Neutrophil (primary cell): ENCODE measurements around the gene SPRYD7.
A peak's percentile ranks its signal among the peaks of the same experiment; 100 is the strongest.

Source experiments
- H3K27ac ChIP-seq: fragments of 200-600 bp; sonication (generic); 2 replicates; pipeline ENCODE4 v1.5.1; 2016; ENCODE audit warnings: mild to moderate bottlenecking, moderate library complexity
- H3K27me3 ChIP-seq: fragments of 200-600 bp; sonication (generic); 2 replicates; pipeline ENCODE4 v1.6.0; 2016; ENCODE audit warnings: mild to moderate bottlenecking
- H3K36me3 ChIP-seq: fragments of 200-600 bp; sonication (generic); 2 replicates; pipeline ENCODE4 v1.5.1; 2017
- H3K4me1 ChIP-seq, 2 experiments: fragments of 200-600 bp in 1 of 2; sonication (generic) in 1 of 2; 1 replicate in 1 of 2; 2 replicates in 1 of 2; pipeline versions ENCODE4 v1.5.1 to v1.6.1; 2013 to 2016; ENCODE audit warnings: low read depth in 1 of 2, low read length in 1 of 2, mild to moderate bottlenecking in 1 of 2, moderate library complexity in 1 of 2; ENCODE audit not compliant: control insufficient read depth in 1 of 2, insufficient read depth in 1 of 2
- H3K4me3 ChIP-seq, 2 experiments: fragments of 200-600 bp in 1 of 2; sonication (generic) in 1 of 2; 1 replicate in 1 of 2; 2 replicates in 1 of 2; pipeline ENCODE4 v1.5.1; 2013 to 2016; ENCODE audit warnings: low read depth in 1 of 2, low read length in 1 of 2, mild to moderate bottlenecking in 1 of 2, moderate library complexity in 1 of 2
- H3K9me3 ChIP-seq: fragments of 200-600 bp; sonication (generic); 2 replicates; pipeline ENCODE4 v1.5.1; 2016
- CTCF ChIP-seq: fragments of 200-600 bp; sonication (generic); IDR thresholded peaks from 2 replicates; pipeline ENCODE4 v1.5.1; 2016; ENCODE audit warnings: antibody characterized with exemption

Gene SPRYD7

DNA sequence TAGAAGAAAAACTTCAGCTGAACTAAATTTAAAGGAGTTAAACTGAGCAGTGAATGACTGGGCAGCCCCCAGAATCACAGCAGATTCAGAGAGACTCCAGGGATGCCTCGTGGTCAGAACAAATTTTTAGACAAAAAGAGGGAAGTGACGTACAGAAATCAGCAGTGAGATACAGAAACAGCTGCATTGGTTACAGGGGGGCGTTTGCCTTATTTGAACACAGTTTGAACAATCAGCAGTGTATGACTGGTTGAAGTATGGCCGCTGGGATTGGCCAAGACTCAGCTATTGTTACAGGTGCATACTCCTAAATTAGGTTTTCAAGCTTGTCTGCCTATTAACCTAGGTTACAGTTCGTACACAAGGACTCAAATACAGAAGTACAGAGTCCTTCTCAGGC lies 2.2 kb upstream of the SPRYD7 start:
- H3K27ac ChIP-seq = no peak overlapping the region
- peaks cover 14% of the 10 kb centered on the region for H3K27me3 ChIP-seq
- peaks cover 14 to 20% of the 10 kb centered on the region in 2 experiments for H3K4me1 ChIP-seq
- no peak overlapping the region for H3K4me3 ChIP-seq
- no peaks in the 10 kb centered on the region for H3K36me3 ChIP-seq
- no peak for TF ChIP-seq CTCF
- H3K9me3 ChIP-seq = no peaks in the 10 kb centered on the region

DNA sequence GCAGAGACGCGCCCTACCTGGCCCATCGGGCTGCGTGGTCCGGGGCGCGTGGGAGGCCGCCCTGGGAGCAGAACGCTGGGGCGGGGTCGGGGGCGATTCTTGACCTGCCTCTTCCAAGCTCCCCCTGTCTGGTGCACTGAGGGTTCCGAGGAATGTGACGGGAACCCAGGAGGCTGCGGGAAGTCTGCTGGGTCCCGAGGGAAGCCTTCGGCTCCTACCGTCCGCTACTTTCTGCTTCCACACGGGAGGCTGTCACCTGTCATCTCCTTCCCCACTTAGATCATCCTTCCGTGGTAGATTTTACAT lies 781 bp upstream of the SPRYD7 start:
- H3K9me3 ChIP-seq = no peaks in the 10 kb centered on the region
- H3K27me3 ChIP-seq = peaks cover 14% of the 10 kb centered on the region
- no peaks in the 10 kb centered on the region for H3K36me3 ChIP-seq
- peak overlapping the region; percentile 70 for H3K27ac ChIP-seq
- peaks cover 14 to 20% of the 10 kb centered on the region in 2 experiments for H3K4me1 ChIP-seq
- H3K4me3 ChIP-seq = peak overlapping the region; percentile 97
- TF ChIP-seq CTCF = no peak

- no peaks in the 10 kb centered on the region for H3K9me3 ChIP-seq
- peak overlapping the region; percentile 70 for H3K27ac ChIP-seq
- H3K4me1 ChIP-seq = peaks cover 14 to 20% of the 10 kb centered on the region in 2 experiments
- peaks cover 14% of the 10 kb centered on the region for H3K27me3 ChIP-seq
- TF ChIP-seq CTCF = no peak
- H3K36me3 ChIP-seq = no peaks in the 10 kb centered on the region
- H3K4me3 ChIP-seq = peak overlapping the region; percentile 97
Measured at GRCh38 chr13:49935171-49936074, 717 bp downstream of the SPRYD7 start.

- H3K4me1 ChIP-seq = peaks cover 14 to 20% of the 10 kb centered on the region in 2 experiments
- peaks cover 14% of the 10 kb centered on the region for H3K27me3 ChIP-seq
- no peak for TF ChIP-seq CTCF
- H3K27ac ChIP-seq = no peak overlapping the region
- H3K9me3 ChIP-seq = no peaks in the 10 kb centered on the region
- H3K36me3 ChIP-seq = no peaks in the 10 kb centered on the region
- no peak overlapping the region for H3K4me3 ChIP-seq
Measured at GRCh38 chr13:49933511-49933910, 2.6 kb downstream of the SPRYD7 start.

- H3K4me3 ChIP-seq = no peak overlapping the region
- peaks cover 14% of the 10 kb centered on the region for H3K27me3 ChIP-seq
- H3K9me3 ChIP-seq = no peaks in the 10 kb centered on the region
- H3K36me3 ChIP-seq = no peaks in the 10 kb centered on the region
- H3K27ac ChIP-seq = no peak overlapping the region
- no peak for TF ChIP-seq CTCF
- peaks cover 14 to 20% of the 10 kb centered on the region in 2 experiments for H3K4me1 ChIP-seq
Measured at GRCh38 chr13:49932868-49933267, 3.3 kb downstream of the SPRYD7 start.
